Measurements from ENCODE around the gene TENT5A. TPM values are rescaled to one million over a fixed set of nuclear protein-coding genes. Genes with fewer than 3 reads are reported as not detected.

Gene TENT5A
- total RNA-seq, 4 donors from 2014 or later = 7.9 to 74.9 (median 23.3) TPM

DNA sequence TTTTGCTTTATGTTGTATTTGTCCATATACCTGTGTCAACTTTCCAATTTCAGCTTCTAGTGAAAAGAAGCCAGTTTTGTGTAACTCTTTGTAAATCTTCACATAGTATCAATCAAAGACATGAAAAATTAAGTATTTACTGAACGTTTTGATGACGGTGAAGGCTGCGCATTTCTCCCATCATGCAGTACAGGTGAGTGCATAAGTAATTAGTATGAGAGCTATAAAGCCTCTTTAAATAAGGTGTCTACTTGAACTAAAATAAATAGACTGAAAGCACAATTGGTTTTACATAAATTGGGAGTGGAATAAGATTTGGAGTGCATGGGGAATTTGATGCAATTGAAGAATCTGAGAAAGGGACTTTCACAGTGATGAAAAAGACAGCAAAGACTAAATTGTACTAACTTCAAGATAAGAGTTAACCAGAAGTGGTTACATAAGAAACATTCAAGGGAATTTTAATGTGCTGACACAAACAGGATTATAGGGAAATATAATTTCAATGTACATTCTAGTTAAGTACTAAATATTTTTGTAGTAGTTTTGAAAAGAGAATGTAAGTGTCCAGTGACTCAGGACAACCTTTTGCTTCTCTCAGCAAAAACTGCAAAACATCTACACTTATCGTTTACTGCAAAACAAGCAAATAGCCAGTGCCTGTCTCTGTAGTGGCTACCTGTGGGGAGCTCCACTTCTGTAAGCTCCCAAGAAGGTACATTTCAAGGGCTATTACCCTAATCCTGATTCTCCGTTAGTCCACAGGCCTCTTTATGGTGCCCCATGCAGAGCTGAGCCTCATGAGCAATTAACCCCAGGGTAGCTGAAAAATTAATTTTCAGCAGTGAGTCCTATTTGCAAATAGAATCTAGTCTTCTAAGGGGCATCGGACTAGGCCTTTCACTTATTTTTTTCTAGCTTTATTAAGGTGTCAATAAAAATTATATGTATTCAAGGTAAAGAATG is 13.0 kb downstream of the TENT5A start:
- Histone ChIP-seq H3K9me3 (peaks cover 0 to 4% of the 10 kb centered on the region in 2 donors), H3K4me1 (no peaks in the 10 kb centered on the region), H3K27ac (no peak overlapping the region), H3K36me3 (no peaks in the 10 kb centered on the region), H3K27me3 (no peaks in the 10 kb centered on the region), H3K4me3 (no peak overlapping the region)
- intact Hi-C loops (cut with DNase I; ENCODE audit: low total_unique reads) = no loop called here
- DNase-seq = no peak
- TF ChIP-seq, protein P1, sequence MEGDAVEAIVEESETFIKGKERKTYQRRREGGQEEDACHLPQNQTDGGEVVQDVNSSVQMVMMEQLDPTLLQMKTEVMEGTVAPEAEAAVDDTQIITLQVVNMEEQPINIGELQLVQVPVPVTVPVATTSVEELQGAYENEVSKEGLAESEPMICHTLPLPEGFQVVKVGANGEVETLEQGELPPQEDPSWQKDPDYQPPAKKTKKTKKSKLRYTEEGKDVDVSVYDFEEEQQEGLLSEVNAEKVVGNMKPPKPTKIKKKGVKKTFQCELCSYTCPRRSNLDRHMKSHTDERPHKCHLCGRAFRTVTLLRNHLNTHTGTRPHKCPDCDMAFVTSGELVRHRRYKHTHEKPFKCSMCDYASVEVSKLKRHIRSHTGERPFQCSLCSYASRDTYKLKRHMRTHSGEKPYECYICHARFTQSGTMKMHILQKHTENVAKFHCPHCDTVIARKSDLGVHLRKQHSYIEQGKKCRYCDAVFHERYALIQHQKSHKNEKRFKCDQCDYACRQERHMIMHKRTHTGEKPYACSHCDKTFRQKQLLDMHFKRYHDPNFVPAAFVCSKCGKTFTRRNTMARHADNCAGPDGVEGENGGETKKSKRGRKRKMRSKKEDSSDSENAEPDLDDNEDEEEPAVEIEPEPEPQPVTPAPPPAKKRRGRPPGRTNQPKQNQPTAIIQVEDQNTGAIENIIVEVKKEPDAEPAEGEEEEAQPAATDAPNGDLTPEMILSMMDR (IDR thresholded peaks at IDR 0.05) = no peak
- no peak for TF ChIP-seq POLR2A (IDR thresholded peaks at IDR 0.05)

GRCh38 chr6:81736428-81736827 is 16.1 kb downstream of the TENT5A start:
- Histone ChIP-seq H3K4me3 (no peak overlapping the region), H3K4me1 (no peaks in the 10 kb centered on the region), H3K36me3 (no peaks in the 10 kb centered on the region), H3K27me3 (no peaks in the 10 kb centered on the region), H3K9me3 (peaks cover 0 to 4% of the 10 kb centered on the region in 2 donors), H3K27ac (no peak overlapping the region)
- no peak for DNase-seq
- intact Hi-C loops (cut with DNase I; ENCODE audit: low total_unique reads) = no loop called here
- TF ChIP-seq, protein P1 (IDR thresholded peaks at IDR 0.05) = no peak
- TF ChIP-seq POLR2A (IDR thresholded peaks at IDR 0.05) = no peak

DNA sequence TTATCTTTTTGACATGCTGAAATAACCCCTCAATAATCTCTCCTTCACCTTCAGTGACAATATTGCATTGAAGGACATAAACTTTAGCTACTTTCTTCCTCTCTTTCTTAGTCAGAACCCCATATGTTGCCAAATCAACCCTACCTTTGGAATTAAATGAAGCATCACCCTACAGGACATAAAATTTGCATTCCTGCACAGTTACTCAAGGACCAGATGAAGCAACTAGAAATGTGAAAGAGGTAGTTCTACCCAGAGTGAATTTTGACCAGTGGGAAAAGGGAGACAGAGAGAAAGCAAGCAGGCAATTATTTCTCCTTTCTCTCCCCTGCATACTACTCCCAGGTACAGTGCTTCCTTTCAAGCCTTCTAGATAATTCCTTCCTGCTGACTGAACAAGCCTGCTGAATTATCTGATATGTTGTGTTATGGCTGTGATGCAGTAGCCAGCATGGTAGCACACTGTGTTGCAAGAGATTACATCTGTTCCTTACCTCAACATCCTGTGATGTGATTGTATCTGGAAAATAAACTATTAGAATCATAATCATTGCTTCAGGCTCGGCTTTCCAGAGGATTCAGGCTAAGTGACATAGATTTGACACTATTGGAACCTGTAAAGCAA is 16.6 kb downstream of the TENT5A start:
- TF ChIP-seq, protein P1 (IDR thresholded peaks at IDR 0.05) = no peak
- TF ChIP-seq POLR2A (IDR thresholded peaks at IDR 0.05) = no peak
- intact Hi-C loops (cut with DNase I; ENCODE audit: low total_unique reads) = no loop called here
- no peaks in the 10 kb centered on the region for H3K36me3 ChIP-seq
- peaks cover 0 to 4% of the 10 kb centered on the region in 2 donors for H3K9me3 ChIP-seq
- DNase-seq = no peak
- no peaks in the 10 kb centered on the region for H3K4me1 ChIP-seq
- H3K27me3 ChIP-seq = no peaks in the 10 kb centered on the region
- no peak overlapping the region for H3K27ac ChIP-seq
- no peak overlapping the region for H3K4me3 ChIP-seq

GRCh38 chr6:81734500-81735150 is 17.9 kb downstream of the TENT5A start:
- Histone ChIP-seq H3K4me3 (no peak overlapping the region), H3K27me3 (no peaks in the 10 kb centered on the region), H3K9me3 (peaks cover 0 to 4% of the 10 kb centered on the region in 2 donors), H3K27ac (no peak overlapping the region), H3K4me1 (no peaks in the 10 kb centered on the region), H3K36me3 (no peaks in the 10 kb centered on the region)
- intact Hi-C loops (cut with DNase I; ENCODE audit: low total_unique reads) = no loop called here
- TF ChIP-seq, protein P1 (IDR thresholded peaks at IDR 0.05) = no peak
- no peak for TF ChIP-seq POLR2A (IDR thresholded peaks at IDR 0.05)
- DNase-seq = no peak

Data from uterus (tissue), 4 donors.